NK-92 (cell line): ENCODE measurements around the gene TAF3.
A peak's percentile ranks its signal among the peaks of the same experiment; 100 is the strongest.

Experiments used
- DNase-seq: peaks from one replicate; lab custom pipeline; 2025; ENCODE audit not compliant: unreplicated experiment; lab: John Stamatoyannopoulos, UW

Gene TAF3

GRCh38 chr10:8043569-8044306 lies 225.4 kb downstream of the TAF3 start:
- no peak for DNase-seq

GRCh38 chr10:8044331-8044907 lies 226.1 kb downstream of the TAF3 start:
- no peak for DNase-seq

- DNase-seq = no peak
Observed at GRCh38 chr10:8044908-8045725, 226.8 kb downstream of the TAF3 start.

- no peak for DNase-seq
Observed at GRCh38 chr10:8045726-8046494, 227.6 kb downstream of the TAF3 start.

- DNase-seq = no peak
Observed at GRCh38 chr10:8047452-8048280, 229.4 kb downstream of the TAF3 start.

- no peak for DNase-seq
Observed at GRCh38 chr10:8048281-8049008, 230.1 kb downstream of the TAF3 start.

- no peak for DNase-seq
Observed at GRCh38 chr10:8049045-8049864, 230.9 kb downstream of the TAF3 start.

- DNase-seq = no peak
Observed at GRCh38 chr10:8049865-8050555, 231.7 kb downstream of the TAF3 start.

- no peak for DNase-seq
Observed at GRCh38 chr10:8050556-8051108, 232.3 kb downstream of the TAF3 start.

GRCh38 chr10:8051109-8051821 lies 233.0 kb downstream of the TAF3 start:
- DNase-seq = no peak

GRCh38 chr10:8051851-8052257 lies 233.5 kb downstream of the TAF3 start:
- DNase-seq = no peak

GRCh38 chr10:8052341-8052955 lies 234.1 kb downstream of the TAF3 start:
- no peak for DNase-seq

- DNase-seq = no peak
Observed at GRCh38 chr10:8052956-8053445, 234.7 kb downstream of the TAF3 start.

- DNase-seq = peak; percentile 32
Observed at GRCh38 chr10:8053446-8054243, 235.3 kb downstream of the TAF3 start.

GRCh38 chr10:8054244-8054493 lies 235.9 kb downstream of the TAF3 start:
- no peak for DNase-seq
